HEK293 (cell line): ENCODE data around the gene TK1.

Experiments
- CTCF ChIA-PET: fragments of 350-600 bp; formaldehyde crosslinking; extraction: SDS; loops from one replicate; lab custom pipeline; 2021; ENCODE audit warnings: antibody characterized with exemption; lab: Yijun Ruan, JAX
- POLR2A ChIA-PET: fragments of 300-600 bp; formaldehyde crosslinking; extraction: SDS; loops from one replicate; lab custom pipeline; 2020; ENCODE audit warnings: antibody characterized with exemption, inconsistent platforms; lab: Yijun Ruan, JAX
- H3K27ac ChIP-seq: fragments of 200-500 bp; sonication (Bioruptor generic); 2 replicates; pipeline ENCODE4 v1.5.1; 2014; ENCODE audit warnings: low read depth, low read length, control low read depth, inconsistent platforms; ENCODE audit errors: extremely low read depth
- H3K36me3 ChIP-seq, 2 experiments: fragments of 200-500 bp in 1 of 2; sonication (Bioruptor generic) in 1 of 2; 1 replicate in 1 of 2; 2 replicates in 1 of 2; pipeline ENCODE4 v1.5.1; 2014 to 2017; ENCODE audit warnings: inconsistent platforms in 2 of 2, low read length in 2 of 2; ENCODE audit not compliant: control insufficient read depth in 2 of 2, insufficient read depth in 1 of 2
- H3K4me1 ChIP-seq: fragments of 200-500 bp; sonication (Bioruptor generic); 2 replicates; pipeline ENCODE4 v1.5.1; 2014; ENCODE audit warnings: mild to moderate bottlenecking, low read length, inconsistent platforms; ENCODE audit not compliant: control insufficient read depth, insufficient read depth
- H3K4me3 ChIP-seq: 2 replicates; pipeline ENCODE4 v1.5.1; 2011; ENCODE audit warnings: low read depth, mild to moderate bottlenecking, control low read depth, low read length, moderate library complexity
- H3K9me3 ChIP-seq: fragments of 200-500 bp; sonication (Bioruptor generic); 2 replicates; pipeline ENCODE4 v1.5.1; 2014; ENCODE audit warnings: low read depth, low read length, inconsistent platforms; ENCODE audit not compliant: control insufficient read depth, insufficient read depth
- ELK4 ChIP-seq: IDR thresholded peaks from 2 replicates; pipeline ENCODE4 v1.6.1; 2011; ENCODE audit warnings: mild to moderate bottlenecking, low read depth, low read length, borderline replicate concordance
- KLF7 ChIP-seq: fragments of 450-650 bp; formaldehyde crosslinking; IDR thresholded peaks from 2 replicates; pipeline ENCODE4 v1.5.1; 2016; ENCODE audit warnings: missing biosample characterization, missing genetic modification characterization, borderline replicate concordance
- MYNN ChIP-seq: fragments of 450-650 bp; formaldehyde crosslinking; IDR thresholded peaks from 2 replicates; pipeline ENCODE4 v1.5.1; 2016; ENCODE audit warnings: missing biosample characterization, missing genetic modification characterization, borderline replicate concordance
- ZEB2 ChIP-seq: fragments of 450-650 bp; formaldehyde crosslinking; IDR thresholded peaks from 2 replicates; pipeline ENCODE4 v1.5.1; 2016; ENCODE audit warnings: missing biosample characterization, missing genetic modification characterization
- ZFP3 ChIP-seq: fragments of 450-650 bp; formaldehyde crosslinking; IDR thresholded peaks from 2 replicates; pipeline ENCODE4 v1.5.1; 2016; ENCODE audit warnings: low read depth, missing biosample characterization, missing genetic modification characterization
- ZNF362 ChIP-seq: fragments of 450-650 bp; formaldehyde crosslinking; IDR thresholded peaks from 2 replicates; pipeline ENCODE4 v1.5.1; 2016; ENCODE audit warnings: missing biosample characterization, missing genetic modification characterization
- ZNF423 ChIP-seq: fragments of 450-650 bp; formaldehyde crosslinking; IDR thresholded peaks from 2 replicates; pipeline ENCODE4 v1.5.1; 2016; ENCODE audit warnings: missing biosample characterization, missing genetic modification characterization
- ZNF449 ChIP-seq: fragments of 450-650 bp; formaldehyde crosslinking; IDR thresholded peaks from 2 replicates; pipeline ENCODE4 v1.5.1; 2017; ENCODE audit warnings: missing biosample characterization, mild to moderate bottlenecking, missing genetic modification characterization, moderate library complexity
- ZNF514 ChIP-seq: fragments of 450-650 bp; formaldehyde crosslinking; IDR thresholded peaks from 2 replicates; pipeline ENCODE4 v1.5.1; 2016; ENCODE audit warnings: missing biosample characterization, missing genetic modification characterization
- ZNF596 ChIP-seq: fragments of 450-650 bp; IDR thresholded peaks from 2 replicates; pipeline ENCODE4 v1.5.0; 2018; ENCODE audit warnings: missing biosample characterization, mild to moderate bottlenecking, missing genetic modification characterization, moderate library complexity
- ZNF600 ChIP-seq: fragments of 450-650 bp; formaldehyde crosslinking; IDR thresholded peaks from 2 replicates; pipeline ENCODE4 v1.5.1; 2016; ENCODE audit warnings: missing biosample characterization, missing genetic modification characterization
- ZNF701 ChIP-seq: fragments of 450-650 bp; formaldehyde crosslinking; IDR thresholded peaks from 2 replicates; pipeline ENCODE4 v1.5.1; 2016; ENCODE audit warnings: missing biosample characterization, missing genetic modification characterization

Gene TK1

GRCh38 chr17:78226055-78226758 lies 39.4 kb upstream of the TK1 start:
- CTCF ChIA-PET: interaction anchor here (1.3 to 2.1 kb wide), 3 partner anchors 25 to 196 kb away, joined by 4 to 15 read pairs (median 5); partner anchors contain the start of genes AFMID and TK1
- H3K4me1 ChIP-seq: no peaks in the 10 kb centered on the region
- H3K9me3 ChIP-seq: no peaks in the 10 kb centered on the region
- no peak overlapping the region for H3K4me3 ChIP-seq
- POLR2A ChIA-PET: interaction anchor here (0.8 to 3.2 kb wide), 3 partner anchors 12 to 39 kb away, joined by 4 to 15 read pairs (median 9); partner anchors contain the start of genes AFMID, BIRC5 and TK1
- H3K27ac ChIP-seq: no peak overlapping the region
- TF ChIP-seq ZNF449 (tag by site-specific recombination) (peak; percentile 69), ZEB2 (peak; percentile 37; the same call in 1 of the 2 replicates), MYNN (tag by site-specific recombination) (peak; percentile 96), ZNF596 (tag by site-specific recombination) (no peak), ZNF600 (tag by site-specific recombination) (peak; percentile 24; the same call in 1 of the 2 replicates)
- H3K36me3 ChIP-seq: peaks cover 31 to 41% of the 10 kb centered on the region in 2 experiments

GRCh38 chr17:78225088-78225865 lies 38.4 kb upstream of the TK1 start:
- TF ChIP-seq ZNF362 (tag by site-specific recombination) (peak; percentile 59; the same call in 1 of the 2 replicates), KLF7 (tag by site-specific recombination) (no peak), ZNF701 (tag by site-specific recombination) (no peak), ZNF423 (no peak)
- Histone ChIP-seq H3K9me3 (no peaks in the 10 kb centered on the region), H3K36me3 (peaks cover 40 to 50% of the 10 kb centered on the region in 2 experiments), H3K4me1 (no peaks in the 10 kb centered on the region), H3K27ac (no peak overlapping the region), H3K4me3 (no peak overlapping the region)
- ChIA-PET CTCF (interaction anchor here (1.9 to 2.1 kb wide), 2 partner anchors 25 to 197 kb away, joined by 4 to 15 read pairs; no protein-coding TSS in a partner anchor), POLR2A (interaction anchor here (1.4 to 3.2 kb wide), 2 partner anchors 11 to 38 kb away, joined by 9 to 15 read pairs; partner anchors contain the start of genes AFMID, BIRC5 and TK1)

GRCh38 chr17:78224231-78225087 lies 37.6 kb upstream of the TK1 start:
- Histone ChIP-seq H3K4me3 (no peak overlapping the region), H3K27ac (no peak overlapping the region), H3K4me1 (peaks cover 3% of the 10 kb centered on the region; the same call in 1 of the 2 replicates), H3K9me3 (no peaks in the 10 kb centered on the region), H3K36me3 (peaks cover 48 to 58% of the 10 kb centered on the region in 2 experiments)
- POLR2A ChIA-PET: interaction anchor here (1.4 to 3.2 kb wide), 3 partner anchors 10 to 37 kb away, joined by 8 to 15 read pairs (median 9); partner anchors contain the start of genes AFMID, BIRC5 and TK1
- TF ChIP-seq ZNF514 (tag by site-specific recombination) (no peak), ZNF449 (tag by site-specific recombination) (0 out of 2 replicates have a peak, but pooled peaks have one; percentile 24), ZFP3 (no peak), ELK4 (no peak)
- CTCF ChIA-PET: interaction anchor here (2.1 kb wide), 1 partner anchor 198 kb away, joined by 4 read pairs; no protein-coding TSS in a partner anchor
